GM19193 (cell line): ENCODE measurements around the gene VEGFB.
A peak's percentile ranks its signal among the peaks of the same experiment; 100 is the strongest.

Experiments used
- POLR2A ChIP-seq: IDR thresholded peaks from 4 replicates; pipeline ENCODE4 v1.6.1; 2011; ENCODE audit not compliant: insufficient read depth, insufficient read length; ENCODE audit errors: extremely low read depth

Gene VEGFB

DNA sequence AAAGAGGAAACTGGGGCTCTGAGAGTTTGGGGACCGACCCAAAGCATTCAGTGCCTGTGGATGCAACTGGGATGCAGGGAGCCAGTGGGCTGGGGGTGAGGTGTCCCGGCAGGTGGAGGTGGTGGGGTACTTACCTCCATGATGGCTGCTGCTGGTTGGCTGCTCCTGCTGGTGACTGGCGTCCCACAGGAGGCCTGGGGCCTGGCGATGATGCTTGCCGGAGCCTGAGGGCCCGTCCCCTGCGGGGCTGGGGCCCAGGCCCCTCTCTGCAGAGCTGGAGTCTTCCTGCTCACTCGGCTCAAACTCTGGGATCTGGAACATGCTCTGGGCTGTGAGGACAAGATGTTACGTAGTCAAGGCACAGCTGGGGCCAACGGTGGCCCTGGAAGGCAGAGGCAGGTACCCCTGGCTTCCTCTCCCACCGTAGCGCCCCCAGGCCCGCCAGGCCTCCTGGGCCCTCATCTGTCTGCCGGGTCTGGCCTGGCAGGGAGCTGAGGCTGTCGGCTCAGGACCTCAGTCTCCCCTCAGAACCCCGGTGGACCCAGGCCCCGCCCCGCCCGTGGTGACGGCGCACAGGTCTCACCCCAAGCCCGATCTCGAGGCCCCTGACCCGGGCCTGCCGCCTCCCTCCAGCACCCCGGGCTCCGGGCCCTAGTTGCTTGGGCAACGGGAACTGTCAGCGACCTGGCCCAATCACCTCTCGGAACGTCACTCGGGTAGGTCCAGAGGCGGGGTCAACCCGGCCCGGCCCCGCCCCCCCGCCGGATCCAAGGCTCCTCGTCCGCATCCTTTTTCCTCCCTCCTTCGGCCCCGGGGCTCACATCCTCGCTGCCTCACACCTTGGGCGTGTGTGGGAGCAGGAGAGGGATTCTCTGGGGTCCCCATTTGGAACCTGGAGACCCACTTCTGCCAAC is 49.9 kb downstream of the VEGFB start, which contains the start of gene BAD:
BAD (minus strand) TSS at position 618 of the 914 bp plus-strand sequence; CDS start at position 321, 297 bp downstream.
- peak; percentile 47 for TF ChIP-seq POLR2A

DNA sequence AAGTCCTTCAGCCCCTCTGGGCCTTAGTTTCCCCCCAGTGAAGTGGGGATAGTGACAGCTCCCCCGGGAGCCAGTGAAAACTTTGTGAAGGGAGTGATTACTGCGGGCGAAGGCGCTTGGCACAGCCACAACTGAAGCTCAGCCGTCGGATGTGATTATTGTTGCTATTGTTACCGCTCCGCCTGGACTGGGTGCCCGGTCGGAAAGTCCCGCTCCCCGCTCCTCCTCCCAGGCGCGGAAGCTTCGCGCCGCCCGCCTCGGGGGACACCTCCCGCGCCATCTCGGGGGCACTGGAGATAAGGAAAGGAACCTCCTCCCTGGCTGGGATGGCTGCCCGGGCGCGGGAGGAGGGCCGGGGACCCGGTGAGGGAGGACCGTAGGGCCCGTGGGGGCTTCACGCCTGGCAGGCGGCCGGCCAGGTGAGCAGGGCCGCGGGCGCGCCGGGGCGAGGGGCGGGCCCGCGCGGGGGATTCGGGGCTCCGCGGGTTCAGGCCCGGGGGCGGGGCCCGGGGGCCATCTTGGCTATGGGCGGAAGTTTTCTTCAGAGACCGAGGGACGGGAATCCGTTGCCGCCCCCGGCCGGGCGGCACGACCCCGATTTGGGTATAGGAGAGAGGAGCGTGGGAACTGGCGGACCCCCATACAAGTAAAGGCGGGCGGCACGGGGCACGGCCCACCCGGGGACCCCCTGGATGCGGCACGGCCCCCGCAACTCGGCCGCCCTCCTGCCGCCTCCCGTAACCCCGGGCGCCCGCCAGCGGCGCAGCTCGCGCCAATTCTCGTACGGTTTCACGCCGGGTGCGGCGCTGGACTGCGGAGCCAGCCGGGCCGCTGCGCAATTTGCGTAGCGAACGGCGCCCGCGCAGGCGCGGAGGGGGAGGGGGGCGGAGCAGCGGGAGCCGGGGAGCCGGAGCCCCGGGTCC is 50.8 kb downstream of the VEGFB start, which contains the start of gene GPR137:
GPR137 (plus strand) TSS at position 887 of the 923 bp plus-strand sequence. CDS start 677 bp downstream, outside the sequence.
- no peak for TF ChIP-seq POLR2A

DNA sequence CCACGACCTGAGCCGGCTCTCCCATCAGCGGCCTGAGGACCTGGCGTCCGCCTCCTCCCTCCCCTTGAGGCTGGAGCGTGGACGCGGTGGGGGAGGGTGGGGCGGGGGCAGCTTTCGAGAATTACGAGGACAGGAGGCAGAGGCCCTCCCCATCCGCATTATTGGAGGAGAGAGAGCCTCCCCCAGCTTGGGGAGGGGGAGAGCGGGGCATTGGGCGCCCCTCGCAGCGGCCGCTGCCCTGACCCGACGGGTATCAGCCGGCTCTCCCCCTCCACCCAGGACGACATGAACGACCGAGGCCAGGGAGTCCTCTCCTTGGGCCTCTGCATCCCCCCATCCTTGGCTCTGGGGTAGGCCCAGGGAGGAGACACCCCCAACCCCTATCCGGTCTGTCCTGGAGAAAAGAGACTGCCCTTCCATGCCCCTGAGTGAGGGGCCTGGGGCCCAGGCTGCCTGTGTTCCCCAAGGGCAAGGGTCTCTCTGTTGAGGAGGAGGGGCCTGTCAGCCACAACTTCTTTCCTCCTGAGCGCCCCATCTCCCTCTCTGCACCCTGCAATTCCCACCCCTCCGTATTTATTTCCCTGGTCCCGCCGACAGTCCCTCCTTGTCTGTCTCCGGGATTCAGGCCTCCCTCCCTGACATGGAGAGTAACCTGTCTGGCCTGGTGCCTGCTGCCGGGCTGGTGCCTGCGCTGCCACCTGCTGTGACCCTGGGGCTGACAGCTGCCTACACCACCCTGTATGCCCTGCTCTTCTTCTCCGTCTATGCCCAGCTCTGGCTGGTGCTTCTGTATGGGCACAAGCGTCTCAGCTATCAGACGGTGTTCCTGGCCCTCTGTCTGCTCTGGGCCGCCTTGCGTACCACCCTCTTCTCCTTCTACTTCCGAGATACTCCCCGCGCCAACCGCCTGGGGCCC is 51.8 kb downstream of the VEGFB start:
- TF ChIP-seq POLR2A: no peak

DNA sequence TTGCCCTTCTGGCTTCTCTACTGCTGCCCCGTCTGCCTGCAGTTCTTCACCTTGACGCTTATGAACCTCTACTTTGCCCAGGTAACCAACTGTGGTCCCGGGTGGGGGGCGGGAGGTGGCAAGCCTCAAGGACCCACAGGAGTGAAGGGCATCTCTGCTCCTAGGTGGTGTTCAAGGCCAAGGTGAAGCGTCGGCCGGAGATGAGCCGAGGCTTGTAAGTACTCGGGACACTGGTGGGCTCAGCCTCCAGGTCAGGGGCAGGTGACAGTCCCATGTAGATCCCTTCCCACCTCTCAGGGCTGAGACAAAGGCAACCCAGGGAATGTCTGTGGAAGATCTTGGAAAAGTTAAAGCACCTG is 52.4 kb downstream of the VEGFB start:
- no peak for TF ChIP-seq POLR2A

DNA sequence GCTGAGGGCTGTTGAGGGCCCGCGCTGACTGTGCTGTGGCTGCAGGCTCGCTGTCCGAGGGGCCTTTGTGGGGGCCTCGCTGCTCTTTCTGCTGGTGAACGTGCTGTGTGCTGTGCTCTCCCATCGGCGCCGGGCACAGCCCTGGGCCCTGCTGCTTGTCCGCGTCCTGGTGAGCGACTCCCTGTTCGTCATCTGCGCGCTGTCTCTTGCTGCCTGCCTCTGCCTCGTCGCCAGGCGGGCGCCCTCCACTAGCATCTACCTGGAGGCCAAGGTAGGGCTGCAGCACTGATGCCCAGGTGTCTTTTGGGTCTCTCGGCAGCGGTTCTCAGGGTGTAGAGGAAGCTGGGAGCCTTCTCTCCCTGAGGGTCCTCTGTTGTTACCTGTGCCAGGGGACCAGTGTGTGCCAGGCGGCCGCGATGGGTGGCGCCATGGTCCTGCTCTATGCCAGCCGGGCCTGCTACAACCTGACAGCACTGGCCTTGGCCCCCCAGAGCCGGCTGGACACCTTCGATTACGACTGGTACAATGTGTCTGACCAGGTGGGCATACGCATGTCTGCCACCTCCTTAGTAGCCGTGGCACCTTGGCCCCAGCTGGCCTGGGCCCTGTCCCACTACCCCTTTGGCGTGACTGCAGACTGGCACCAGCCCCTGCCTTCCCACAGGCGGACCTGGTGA is 53.4 kb downstream of the VEGFB start:
- TF ChIP-seq POLR2A: no peak

DNA sequence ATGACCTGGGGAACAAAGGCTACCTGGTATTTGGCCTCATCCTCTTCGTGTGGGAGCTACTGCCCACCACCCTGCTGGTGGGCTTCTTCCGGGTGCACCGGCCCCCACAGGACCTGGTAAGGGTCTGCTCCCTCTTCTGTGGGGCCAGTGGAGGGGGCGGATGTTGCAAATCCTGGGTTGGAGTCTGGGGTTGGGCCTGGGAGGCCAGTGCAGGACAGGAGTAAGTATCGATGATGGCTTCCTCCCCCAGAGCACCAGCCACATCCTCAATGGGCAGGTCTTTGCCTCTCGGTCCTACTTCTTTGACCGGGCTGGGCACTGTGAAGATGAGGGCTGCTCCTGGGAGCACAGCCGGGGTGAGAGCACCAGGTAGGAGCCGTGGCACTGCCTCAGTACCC is 54.0 kb downstream of the VEGFB start:
- no peak for TF ChIP-seq POLR2A
